Hepatocyte (in vitro differentiated cells): ENCODE data around the gene MBP. TPM values are rescaled to one million over a fixed set of nuclear protein-coding genes. Genes with fewer than 3 reads are reported as not detected.

ENCODE experiments used
- DNase-seq: peaks from one replicate; pipeline ENCODE4 v3.0.0-alpha.2; 2016; ENCODE audit warnings: low spot score
- H2AFZ ChIP-seq: fragments of 200-600 bp; sonication (generic); 2 replicates; pipeline ENCODE4 v1.6.0; 2016; ENCODE audit warnings: antibody characterized with exemption, mild to moderate bottlenecking
- H3K27ac ChIP-seq: fragments of 200-600 bp; sonication (generic); 2 replicates; pipeline ENCODE4 v1.5.1; 2016; ENCODE audit warnings: mild to moderate bottlenecking
- H3K27me3 ChIP-seq: fragments of 200-600 bp; sonication (generic); 2 replicates; pipeline ENCODE4 v1.6.1; 2016
- H3K36me3 ChIP-seq: fragments of 200-600 bp; sonication (generic); replicated peaks from 2 replicates; pipeline ENCODE4 v1.5.1; 2016; ENCODE audit warnings: low read depth; ENCODE audit not compliant: insufficient read depth
- H3K4me1 ChIP-seq: fragments of 200-600 bp; sonication (generic); 2 replicates; pipeline ENCODE4 v1.5.1; 2016; ENCODE audit warnings: mild to moderate bottlenecking, moderate library complexity; ENCODE audit not compliant: insufficient read depth
- H3K4me2 ChIP-seq: fragments of 200-600 bp; sonication (generic); 2 replicates; pipeline ENCODE4 v1.6.0; 2016
- H3K4me3 ChIP-seq: fragments of 200-600 bp; sonication (generic); 2 replicates; pipeline ENCODE4 v1.5.1; 2016; ENCODE audit warnings: mild to moderate bottlenecking
- H3K79me2 ChIP-seq: fragments of 200-600 bp; sonication (generic); 2 replicates; pipeline ENCODE4 v1.6.0; 2017; ENCODE audit warnings: mild to moderate bottlenecking
- H3K9me2 ChIP-seq: fragments of 200-600 bp; sonication (generic); replicated peaks from 2 replicates; pipeline ENCODE4 v1.6.0; 2017; ENCODE audit warnings: mild to moderate bottlenecking; ENCODE audit not compliant: insufficient read depth
- H3K9me3 ChIP-seq: fragments of 200-600 bp; sonication (generic); 2 replicates; pipeline ENCODE4 v1.5.1; 2016; ENCODE audit warnings: low read depth, mild to moderate bottlenecking
- H4K20me1 ChIP-seq: fragments of 200-600 bp; sonication (generic); 2 replicates; pipeline ENCODE4 v1.6.0; 2016; ENCODE audit warnings: mild to moderate bottlenecking; ENCODE audit not compliant: insufficient read depth, poor library complexity, severe bottlenecking
- CTCF ChIP-seq: fragments of 200-600 bp; sonication (generic); IDR thresholded peaks from 2 replicates; pipeline ENCODE4 v1.5.1; 2016; ENCODE audit warnings: antibody characterized with exemption, mild to moderate bottlenecking; ENCODE audit not compliant: poor library complexity
- EZH2 ChIP-seq: fragments of 200-600 bp; sonication (generic); IDR thresholded peaks from 2 replicates; pipeline ENCODE4 v1.6.1; 2016; ENCODE audit warnings: antibody characterized with exemption, mild to moderate bottlenecking, borderline replicate concordance
- EZH2phosphoT487 ChIP-seq: fragments of 200-600 bp; sonication (generic); IDR thresholded peaks from one replicate; pipeline ENCODE4 v1.6.1; 2018; ENCODE audit warnings: antibody characterized with exemption, mild to moderate bottlenecking, low read depth, moderate library complexity; ENCODE audit not compliant: unreplicated experiment, severe bottlenecking
- WGBS: methylation state at CpG from one replicate; pipeline ENCODE4 v1.1.6; 2016; ENCODE audit warnings: low lambda C conversion rate; ENCODE audit errors: missing lambda C conversion rate; 5-methylcytosine and 5-hydroxymethylcytosine counted together
- polyA plus RNA-seq: library from polyadenylated mRNA; unstranded; fragments of >200 nt; fragmentation: Nextera tagmentation; extraction: Ambion mirVana; gene quantifications from 2 replicates; pipeline ENCODE4 v1.2.1, GENCODE V29; 2016
- total RNA-seq: library from RNA; depleted of rRNA; stranded (reverse); fragments of >200 nt; gene quantifications from 2 replicates; pipeline ENCODE4 v1.2.3, GENCODE V29; 2014

The MBP gene
- total and polyA plus RNA-seq, 2 experiments from 2014 or later: 21.6 to 22.1 TPM

GRCh38 chr18:77061281-77061945 is 71.2 kb downstream of the MBP start:
- H3K79me2 ChIP-seq: no peaks in the 10 kb centered on the region
- 58% methylated on average over 6 of the region's 6 CpGs for WGBS
- H2AFZ ChIP-seq: no peak overlapping the region
- no peak for DNase-seq
- no peaks in the 10 kb centered on the region for H3K36me3 ChIP-seq
- no peak for TF ChIP-seq CTCF
- no peak for TF ChIP-seq EZH2phosphoT487
- no peak for TF ChIP-seq EZH2
- H3K9me2 ChIP-seq: no peaks in the 10 kb centered on the region
- H3K4me2 ChIP-seq: no peak overlapping the region
- no peaks in the 10 kb centered on the region for H3K9me3 ChIP-seq
- H4K20me1 ChIP-seq: no peaks in the 10 kb centered on the region
- H3K27ac ChIP-seq: peak overlapping the region; percentile 83
- no peaks in the 10 kb centered on the region for H3K27me3 ChIP-seq
- H3K4me1 ChIP-seq: peaks cover 10% of the 10 kb centered on the region
- H3K4me3 ChIP-seq: no peak overlapping the region

- Histone ChIP-seq H3K9me3 (no peaks in the 10 kb centered on the region), H3K79me2 (no peaks in the 10 kb centered on the region), H4K20me1 (no peaks in the 10 kb centered on the region), H3K27me3 (no peaks in the 10 kb centered on the region), H3K27ac (peak overlapping the region; percentile 83), H3K9me2 (no peaks in the 10 kb centered on the region), H3K4me3 (no peak overlapping the region), H2AFZ (no peak overlapping the region), H3K36me3 (no peaks in the 10 kb centered on the region), H3K4me2 (no peak overlapping the region), H3K4me1 (peaks cover 20% of the 10 kb centered on the region)
- WGBS: 88% methylated on average over 4 of the region's 4 CpGs
- TF ChIP-seq CTCF: no peak
- no peak for TF ChIP-seq EZH2
- no peak for TF ChIP-seq EZH2phosphoT487
- no peak for DNase-seq
Observed at GRCh38 chr18:77060151-77060550, 72.4 kb downstream of the MBP start.

GRCh38 chr18:77059294-77059916 is 73.2 kb downstream of the MBP start:
- WGBS: 83% methylated on average over 2 of the region's 2 CpGs
- H3K27ac ChIP-seq: peak overlapping the region; percentile 83
- H3K4me1 ChIP-seq: peaks cover 24% of the 10 kb centered on the region

More at GRCh38 chr18:77059294-77059916, 73.2 kb downstream of the MBP start:
- no peak for TF ChIP-seq EZH2
- peak; percentile 57 for TF ChIP-seq CTCF
- Histone ChIP-seq H2AFZ (no peak overlapping the region), H3K4me3 (no peak overlapping the region), H4K20me1 (no peaks in the 10 kb centered on the region), H3K9me2 (no peaks in the 10 kb centered on the region), H3K79me2 (no peaks in the 10 kb centered on the region), H3K36me3 (no peaks in the 10 kb centered on the region), H3K27me3 (no peaks in the 10 kb centered on the region), H3K9me3 (no peaks in the 10 kb centered on the region), H3K4me2 (no peak overlapping the region)
- peak; percentile 72 for DNase-seq
